GM10266 (cell line): ENCODE results near the gene IPPK.

Experiments used
- DNase-seq: peaks from one replicate; pipeline ENCODE4 v3.0.0; 2012; ENCODE audit errors: extremely low spot score
- CTCF ChIP-seq: IDR thresholded peaks from 2 replicates; pipeline ENCODE4 v1.5.1; 2012; ENCODE audit warnings: mild to moderate bottlenecking, low read depth; ENCODE audit not compliant: control insufficient read depth, insufficient read depth; ENCODE audit errors: missing control alignments

The IPPK gene

DNA sequence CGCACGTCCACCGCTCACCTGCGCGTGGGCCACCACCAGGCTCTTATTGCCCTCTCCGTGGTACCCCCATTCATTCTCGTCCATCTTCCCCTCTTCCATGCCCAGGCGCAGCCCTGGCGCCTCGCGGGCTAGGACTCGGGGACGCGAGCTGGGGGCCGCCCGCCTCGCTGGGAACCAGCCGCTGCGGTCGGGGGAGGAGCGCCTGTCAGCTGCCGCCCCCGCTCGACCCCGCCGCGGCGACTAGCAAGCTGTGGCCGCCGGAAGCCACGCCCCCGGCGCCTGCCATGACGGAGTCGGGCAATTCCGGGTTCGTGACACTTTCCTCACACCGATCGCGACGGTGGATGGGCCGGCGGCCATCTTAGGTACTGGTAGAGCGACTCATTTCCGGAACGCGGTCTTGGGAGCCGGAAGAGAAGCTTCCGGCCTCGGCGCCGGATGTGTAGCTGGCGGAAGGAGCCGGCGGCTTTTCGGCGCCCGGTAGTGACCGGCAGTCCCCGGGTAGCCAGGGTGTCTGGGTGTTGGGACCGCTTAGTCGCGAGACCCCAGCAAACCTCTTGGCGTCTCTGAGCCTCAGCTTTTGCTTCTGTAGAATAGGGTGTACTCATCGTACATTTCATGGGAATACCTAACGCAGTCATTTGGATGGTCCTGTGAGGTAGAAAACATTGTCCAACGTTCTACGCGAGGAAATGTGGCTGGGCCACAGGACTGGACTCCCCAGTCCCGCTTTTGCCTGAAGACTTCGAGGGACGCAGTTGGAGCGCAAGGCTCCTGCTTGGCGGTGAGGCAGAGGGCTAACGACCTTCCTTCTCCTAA, at the start of gene IPPK:
TSS of gene IPPK (minus strand) at position 242 of the 819 bp plus-strand sequence. CDS start at position 99, 143 bp downstream.
- no peak for TF ChIP-seq CTCF
- DNase-seq, result peak; percentile 98

DNA sequence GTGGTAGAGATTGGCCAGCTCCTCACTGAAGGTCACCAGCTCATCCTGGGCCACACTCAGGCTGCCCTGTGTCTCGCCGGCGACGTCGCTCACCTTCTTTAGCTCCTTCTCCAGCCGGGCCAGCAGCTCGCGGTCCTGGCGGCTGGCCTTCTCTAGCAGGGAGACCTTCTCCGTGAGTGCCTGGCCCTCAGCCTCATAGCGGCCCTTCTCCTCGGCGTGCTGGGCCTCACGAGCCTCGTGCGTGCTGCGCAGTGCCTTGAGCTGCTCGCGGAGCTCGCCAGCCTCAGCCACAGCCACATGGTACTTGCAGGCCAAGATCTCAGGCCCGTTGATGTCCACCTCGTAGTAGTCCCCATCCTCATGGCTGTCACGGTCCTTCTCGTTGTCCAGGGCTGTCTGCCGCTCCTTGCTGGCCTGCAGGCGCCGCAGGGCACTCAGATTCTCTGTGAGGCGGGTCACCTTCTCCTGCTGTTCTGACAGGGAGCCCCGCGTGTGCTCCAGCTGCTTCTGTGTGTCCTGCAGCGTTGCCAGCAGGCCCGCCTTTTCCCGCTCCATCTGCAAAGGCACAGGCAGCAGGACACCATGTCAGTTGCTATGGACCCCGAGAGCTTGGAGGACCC, 49.2 kb upstream of the IPPK start:
- peak; percentile 12 for DNase-seq
- no peak for TF ChIP-seq CTCF

DNA sequence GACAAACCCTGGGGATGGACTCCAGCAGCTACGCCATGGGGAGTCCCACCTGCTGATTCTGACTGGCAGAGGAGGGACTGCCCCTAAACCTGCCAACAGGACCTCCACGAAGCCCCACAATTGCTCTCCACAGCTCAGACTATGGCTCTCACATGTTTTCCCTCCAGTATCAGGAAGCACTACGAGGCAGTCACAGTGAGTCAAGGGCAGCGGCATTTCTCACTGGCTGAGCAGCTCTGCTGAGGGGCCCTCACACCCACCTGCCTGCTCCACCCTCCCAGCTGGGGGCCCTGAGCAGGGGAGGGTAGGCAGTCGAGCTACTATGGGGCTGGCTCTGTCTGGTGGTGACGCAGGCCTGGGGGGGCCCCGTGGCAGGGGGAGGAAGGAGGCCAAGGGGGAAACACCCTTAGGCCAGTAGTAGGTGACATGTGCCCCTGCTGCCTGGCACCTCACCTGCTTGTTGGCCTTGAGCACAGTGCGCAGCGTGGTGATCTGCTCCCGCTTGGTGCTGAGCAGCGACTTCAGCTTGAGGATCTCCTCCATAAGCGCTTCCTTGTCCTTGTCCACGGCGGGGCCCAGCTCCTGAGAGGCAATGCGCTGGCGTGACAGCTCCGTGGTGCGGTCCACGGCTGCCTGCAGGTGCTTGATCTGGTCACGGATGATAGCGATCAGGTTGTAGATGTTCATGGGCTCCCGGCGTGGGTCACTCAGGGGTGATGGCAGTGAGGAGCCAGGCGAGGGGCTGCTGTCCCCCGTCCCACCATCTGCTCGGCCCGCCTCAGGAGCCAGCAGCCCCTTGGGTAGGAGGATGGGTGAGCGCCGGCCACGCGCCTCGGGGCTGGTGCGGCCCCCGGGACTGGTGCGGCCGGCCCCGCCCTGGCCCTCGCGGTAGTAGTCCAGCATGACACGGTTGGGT, 48.4 kb upstream of the IPPK start:
- TF ChIP-seq CTCF, result no peak
- peak; percentile 28 for DNase-seq

DNA sequence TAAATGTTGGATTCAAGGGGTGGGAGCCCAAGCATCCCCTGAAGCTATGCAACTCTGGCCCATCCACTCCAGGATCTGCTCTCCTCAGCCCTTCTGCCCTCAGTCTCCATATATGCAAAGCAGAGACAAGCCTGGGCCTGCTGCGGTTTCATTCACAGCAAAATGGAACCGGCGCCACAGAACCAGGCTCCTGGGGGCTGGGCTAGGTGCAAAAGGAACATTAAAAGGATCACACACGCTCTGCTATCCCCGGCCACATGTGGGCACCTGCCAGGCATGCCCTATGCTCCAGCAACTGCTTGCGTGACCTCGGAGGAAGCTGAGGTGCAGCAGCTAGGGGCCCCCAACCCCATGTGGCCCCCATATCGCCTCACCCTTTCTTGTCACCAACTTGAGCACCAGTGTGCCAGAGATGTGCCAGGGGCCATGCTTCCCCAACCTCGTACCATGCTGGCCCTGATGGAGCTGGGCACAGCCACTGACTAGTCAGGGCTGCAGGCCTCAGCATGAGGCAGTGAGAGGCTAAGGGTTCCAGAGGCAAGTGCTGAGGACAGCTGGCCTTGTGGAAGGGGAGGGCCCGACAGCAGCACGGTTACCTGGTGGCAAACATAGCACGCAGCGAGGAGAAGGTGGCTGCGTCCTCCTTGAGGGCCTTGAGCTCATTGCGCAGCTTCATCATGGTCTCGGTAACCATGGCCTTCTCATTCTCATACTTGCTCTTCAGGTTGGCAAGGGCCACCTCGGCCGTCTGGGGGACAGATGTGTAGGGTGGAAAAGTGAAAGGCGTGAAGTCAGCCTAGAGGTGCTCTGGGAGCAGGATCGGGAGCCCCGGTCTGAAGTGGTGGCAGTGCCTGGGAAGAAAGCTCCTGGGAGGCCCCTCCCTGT, 47.5 kb upstream of the IPPK start:
- DNase-seq, result peak; percentile 53
- no peak for TF ChIP-seq CTCF

DNA sequence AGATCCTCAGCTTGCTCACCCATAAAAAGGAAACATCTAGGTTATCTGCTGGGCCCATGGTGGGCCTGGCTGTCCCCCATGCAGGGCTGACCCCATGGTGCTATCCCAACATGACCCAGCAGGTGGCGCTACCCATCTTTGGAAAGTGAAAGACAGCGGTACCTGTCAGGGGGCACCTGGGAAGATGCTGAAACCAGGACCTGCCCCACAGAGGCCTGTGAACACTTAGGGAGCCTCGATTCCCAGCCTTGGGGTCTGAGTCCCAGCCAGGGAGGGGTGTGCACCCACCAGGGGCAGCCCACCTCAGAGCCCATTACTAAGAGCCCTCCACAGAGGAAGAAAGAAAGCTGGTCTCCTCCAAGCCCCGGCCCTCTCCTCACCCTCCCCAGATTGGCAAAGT, 46.6 kb upstream of the IPPK start:
- peak; percentile 87 for DNase-seq
- peak; percentile 89 for TF ChIP-seq CTCF

- DNase-seq, result no peak
- no peak for TF ChIP-seq CTCF
Measured at GRCh38 chr9:92715488-92716231, 45.7 kb upstream of the IPPK start.
